Measurements from ENCODE around the gene U2SURP. TPM values are rescaled to one million over a fixed set of nuclear protein-coding genes. Genes with fewer than 3 reads are reported as not detected.

The U2SURP gene
- total RNA-seq, 1 experiment from 2014 or later: 125 TPM

GRCh38 chr3:143002727-143003126 lies 1.4 kb downstream of the U2SURP start:
- peak overlapping the region; percentile 98 for H3K27ac Mint-ChIP-seq (ENCODE audit: unreplicated experiment)
- H3K27me3 Mint-ChIP-seq (ENCODE audit: insufficient read depth, unreplicated experiment): no peaks in the 10 kb centered on the region
- POLR2A ChIA-PET: no interaction called here
- H3K36me3 ChIP-seq (ENCODE audit: control insufficient read depth, insufficient read depth, low read length): no peaks in the 10 kb centered on the region
- no peaks in the 10 kb centered on the region for H3K9me3 Mint-ChIP-seq (ENCODE audit: unreplicated experiment)
- no peak for TF ChIP-seq CTCF (IDR thresholded peaks at IDR 0.05; ENCODE audit: insufficient read depth in 1 of 2, low read depth in 1 of 2, low read length in 1 of 2, severe bottlenecking in 1 of 2, unreplicated experiment in 1 of 2)
- CTCF ChIA-PET: interaction anchor here (0.7 kb wide), 1 partner anchor 37 kb away, joined by 3 read pairs; no protein-coding TSS in a partner anchor
- peaks cover 18% of the 10 kb centered on the region for H3K4me1 Mint-ChIP-seq (ENCODE audit: low read depth, unreplicated experiment)
- no TSS peak for BruUV-seq (replicated peaks)
- H3K36me3 Mint-ChIP-seq (ENCODE audit: insufficient read depth, unreplicated experiment): peaks cover 9% of the 10 kb centered on the region
- H3K4me3 ChIP-seq (ENCODE audit: low read depth, low read length): peak overlapping the region; percentile 96
- peaks cover 9% of the 10 kb centered on the region; the same call in 1 of the 2 replicates for H3K4me1 ChIP-seq
- no peaks in the 10 kb centered on the region for H3K9me3 ChIP-seq
- peak overlapping the region; percentile 98 for H3K4me3 Mint-ChIP-seq (ENCODE audit: unreplicated experiment)
- H3K27me3 ChIP-seq (replicated peaks; ENCODE audit: control insufficient read depth, insufficient read depth, low read length): no peaks in the 10 kb centered on the region
- intact Hi-C loops (cut with micrococcal nuclease; ENCODE audit: unreplicated experiment): no loop called here
- no peak for DNase-seq

GRCh38 chr3:143004823-143005222 lies 3.5 kb downstream of the U2SURP start:
- Mint-ChIP-seq H3K4me1 (ENCODE audit: low read depth, unreplicated experiment) (peaks cover 11% of the 10 kb centered on the region), H3K4me3 (ENCODE audit: unreplicated experiment) (no peak overlapping the region), H3K27me3 (ENCODE audit: insufficient read depth, unreplicated experiment) (no peaks in the 10 kb centered on the region), H3K27ac (ENCODE audit: unreplicated experiment) (no peak overlapping the region), H3K36me3 (ENCODE audit: insufficient read depth, unreplicated experiment) (peaks cover 9% of the 10 kb centered on the region), H3K9me3 (ENCODE audit: unreplicated experiment) (no peaks in the 10 kb centered on the region)
- CTCF ChIA-PET: no interaction called here
- no peaks in the 10 kb centered on the region for H3K36me3 ChIP-seq (ENCODE audit: control insufficient read depth, insufficient read depth, low read length)
- no TSS peak for BruUV-seq (replicated peaks)
- no peak for TF ChIP-seq CTCF (IDR thresholded peaks at IDR 0.05; ENCODE audit: insufficient read depth in 1 of 2, low read depth in 1 of 2, low read length in 1 of 2, severe bottlenecking in 1 of 2, unreplicated experiment in 1 of 2)
- intact Hi-C loops (cut with micrococcal nuclease; ENCODE audit: unreplicated experiment): no loop called here
- H3K4me1 ChIP-seq: peaks cover 4% of the 10 kb centered on the region; the same call in 1 of the 2 replicates
- no peaks in the 10 kb centered on the region for H3K9me3 ChIP-seq
- no peak overlapping the region for H3K4me3 ChIP-seq (ENCODE audit: low read depth, low read length)
- H3K27me3 ChIP-seq (replicated peaks; ENCODE audit: control insufficient read depth, insufficient read depth, low read length): no peaks in the 10 kb centered on the region
- POLR2A ChIA-PET: no interaction called here
- DNase-seq: no peak

GRCh38 chr3:143010024-143010423 lies 8.7 kb downstream of the U2SURP start:
- POLR2A ChIA-PET: no interaction called here
- Mint-ChIP-seq H3K4me1 (ENCODE audit: low read depth, unreplicated experiment) (no peaks in the 10 kb centered on the region), H3K4me3 (ENCODE audit: unreplicated experiment) (no peak overlapping the region), H3K36me3 (ENCODE audit: insufficient read depth, unreplicated experiment) (peaks cover 11% of the 10 kb centered on the region), H3K9me3 (ENCODE audit: unreplicated experiment) (no peaks in the 10 kb centered on the region), H3K27ac (ENCODE audit: unreplicated experiment) (no peak overlapping the region), H3K27me3 (ENCODE audit: insufficient read depth, unreplicated experiment) (no peaks in the 10 kb centered on the region)
- no peak for TF ChIP-seq CTCF (IDR thresholded peaks at IDR 0.05; ENCODE audit: insufficient read depth in 1 of 2, low read depth in 1 of 2, low read length in 1 of 2, severe bottlenecking in 1 of 2, unreplicated experiment in 1 of 2)
- Histone ChIP-seq H3K9me3 (no peaks in the 10 kb centered on the region), H3K36me3 (ENCODE audit: control insufficient read depth, insufficient read depth, low read length) (no peaks in the 10 kb centered on the region), H3K4me1 (0 out of 2 replicates have a peak, but pooled peaks cover 7% of the 10 kb centered on the region), H3K27me3 (replicated peaks; ENCODE audit: control insufficient read depth, insufficient read depth, low read length) (no peaks in the 10 kb centered on the region), H3K4me3 (ENCODE audit: low read depth, low read length) (no peak overlapping the region)
- BruUV-seq (replicated peaks): no TSS peak
- CTCF ChIA-PET: no interaction called here
- intact Hi-C loops (cut with micrococcal nuclease; ENCODE audit: unreplicated experiment): no loop called here
- DNase-seq: no peak

Measured in Caco-2 (cell line).